GM12891 (cell line): ENCODE measurements around the gene RAB36.

Experiments
- DNase-seq: peaks from one replicate; pipeline ENCODE4 v3.0.0; 2011; ENCODE audit warnings: low spot score; ENCODE audit not compliant: insufficient read length
- FAIRE-seq: peaks from 2 replicates; lab custom pipeline; 2011; peaks lifted over from hg19 to GRCh38; lab: Jason Lieb, UNC
- PAX5 ChIP-seq: IDR thresholded peaks from 2 replicates; pipeline ENCODE4 v1.6.1; 2011; ENCODE audit warnings: low read length, moderate library complexity, mild to moderate bottlenecking; ENCODE audit not compliant: insufficient read depth, severe bottlenecking
- POLR2A ChIP-seq: IDR thresholded peaks from 2 replicates; pipeline ENCODE4 v1.6.1; 2011; ENCODE audit warnings: low read depth, low read length, control low read depth
- POLR2AphosphoS5 ChIP-seq: IDR thresholded peaks from 2 replicates; pipeline ENCODE4 v1.6.1; 2011; ENCODE audit warnings: low read depth, low read length, control low read depth
- POU2F2 ChIP-seq: IDR thresholded peaks from 2 replicates; pipeline ENCODE4 v1.6.1; 2011; ENCODE audit warnings: low read depth, mild to moderate bottlenecking, control low read depth, low read length, moderate library complexity
- SPI1 ChIP-seq: IDR thresholded peaks from 2 replicates; pipeline ENCODE4 v1.6.1; 2011; ENCODE audit warnings: low read depth, low read length, control low read depth
- TAF1 ChIP-seq: IDR thresholded peaks from 2 replicates; pipeline ENCODE4 v1.6.1; 2011; ENCODE audit warnings: low read depth, low read length, control low read depth

RAB36 gene

DNA sequence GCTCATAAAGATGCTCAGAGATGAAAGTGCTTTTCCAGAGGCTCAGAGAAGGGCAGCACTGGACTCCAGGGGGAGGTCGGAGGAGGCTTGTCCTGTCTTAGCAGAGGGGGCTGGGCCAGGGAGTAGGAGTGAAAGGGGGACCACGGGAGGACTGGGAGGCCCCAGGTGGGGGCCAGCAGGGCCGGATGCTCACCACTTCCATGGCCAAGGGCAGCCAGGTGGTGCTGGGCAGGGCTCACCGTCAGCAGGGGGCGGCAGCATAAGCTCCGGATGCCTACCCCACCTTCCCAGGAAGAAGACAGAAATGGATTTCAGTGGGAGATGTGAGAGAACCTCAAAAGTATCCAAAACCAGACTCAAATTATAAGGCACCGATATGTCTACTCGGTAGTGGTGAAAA is 11.0 kb downstream of the RAB36 start:
- FAIRE-seq = no peak
- no peak for TF ChIP-seq POU2F2
- no peak for TF ChIP-seq TAF1
- TF ChIP-seq POLR2AphosphoS5 = no peak
- no peak for TF ChIP-seq SPI1
- TF ChIP-seq PAX5 = no peak
- no peak for TF ChIP-seq POLR2A
- no peak for DNase-seq

DNA sequence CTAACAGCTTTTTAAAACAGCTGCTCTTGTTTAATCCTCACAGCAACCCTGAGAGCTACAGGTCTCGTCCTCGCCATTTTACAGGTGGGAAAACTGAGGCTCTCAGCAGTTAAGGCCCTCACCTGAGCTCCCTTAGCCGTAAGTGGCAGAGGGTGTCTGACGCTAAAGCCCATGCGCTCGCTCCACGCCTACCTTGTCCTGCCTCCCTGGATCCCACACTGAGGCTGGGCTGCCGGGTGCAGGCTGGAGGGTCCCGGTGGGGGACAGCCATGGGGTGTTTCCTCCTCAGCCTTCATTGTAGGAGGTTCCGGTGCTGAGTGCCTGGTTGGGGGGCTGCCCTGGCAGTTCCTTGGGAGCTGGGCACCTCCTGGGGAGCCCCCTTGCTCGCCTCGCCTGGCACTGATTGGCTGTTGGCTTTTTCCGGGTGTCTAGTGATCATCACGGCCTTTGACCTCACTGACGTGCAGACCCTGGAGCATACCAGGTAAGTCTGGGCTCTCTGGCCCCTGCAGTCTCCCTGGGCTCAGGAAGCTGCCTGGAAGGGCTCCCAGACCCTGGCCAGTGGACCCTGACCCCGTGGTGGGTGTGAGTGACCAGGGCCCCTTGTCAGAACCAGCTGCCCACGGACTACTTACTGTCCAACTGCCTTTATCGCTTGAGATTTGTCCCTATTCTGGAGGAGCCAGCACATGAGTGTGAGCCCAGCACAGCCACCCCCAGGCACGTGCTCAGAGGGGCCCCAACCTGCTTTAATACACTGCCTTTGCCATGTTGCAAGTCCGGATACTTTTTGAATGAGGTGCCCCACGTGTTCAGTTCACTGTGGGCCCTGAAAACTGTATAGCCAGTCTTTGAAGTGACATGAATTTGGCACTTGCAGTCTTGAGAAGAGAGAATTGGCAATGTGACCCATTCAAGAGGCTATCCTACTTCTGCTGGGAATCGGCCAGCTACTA is 12.6 kb downstream of the RAB36 start:
- DNase-seq (no peak), FAIRE-seq (no peak)
- TF ChIP-seq TAF1 (no peak), POU2F2 (no peak), POLR2AphosphoS5 (no peak), PAX5 (no peak), POLR2A (no peak), SPI1 (no peak)

DNA sequence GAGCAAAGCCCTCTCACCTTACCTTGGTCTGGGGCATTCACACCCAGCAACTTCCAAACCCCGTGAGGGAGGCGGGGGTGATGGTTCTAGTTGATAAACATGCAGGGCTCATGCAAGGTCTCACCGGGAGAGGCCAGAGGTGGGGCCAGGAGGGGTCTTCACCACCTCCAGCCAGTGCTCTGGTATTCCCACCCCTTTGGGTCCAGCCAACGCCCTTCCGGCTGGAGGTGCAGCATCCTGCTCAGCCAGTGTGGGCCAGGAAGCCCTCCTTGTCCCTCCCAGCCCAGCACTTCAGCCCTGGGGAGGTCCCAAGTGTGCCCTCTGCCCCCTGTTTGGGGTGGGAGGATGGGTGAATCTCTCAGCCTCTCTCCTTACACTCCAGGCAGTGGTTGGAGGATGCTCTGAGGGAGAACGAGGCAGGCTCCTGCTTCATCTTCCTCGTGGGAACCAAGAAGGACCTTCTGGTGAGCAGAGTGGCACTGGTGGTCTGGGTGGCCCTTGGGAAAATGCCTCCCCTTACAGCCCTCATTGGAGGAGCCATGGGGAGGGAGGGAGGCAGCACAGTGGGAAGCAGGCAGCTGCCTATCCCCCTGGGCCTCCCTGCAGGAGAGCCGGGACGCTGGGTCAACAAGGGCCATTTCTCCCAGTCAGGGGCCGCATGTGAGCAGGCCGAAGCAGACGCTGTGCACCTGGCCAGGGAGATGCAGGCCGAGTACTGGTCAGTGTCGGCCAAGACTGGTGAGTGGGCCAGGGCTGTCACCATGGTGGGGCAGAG is 13.4 kb downstream of the RAB36 start:
- DNase-seq (no peak), FAIRE-seq (no peak)
- TF ChIP-seq SPI1 (no peak), PAX5 (no peak), TAF1 (no peak), POU2F2 (no peak), POLR2A (no peak), POLR2AphosphoS5 (no peak)

DNA sequence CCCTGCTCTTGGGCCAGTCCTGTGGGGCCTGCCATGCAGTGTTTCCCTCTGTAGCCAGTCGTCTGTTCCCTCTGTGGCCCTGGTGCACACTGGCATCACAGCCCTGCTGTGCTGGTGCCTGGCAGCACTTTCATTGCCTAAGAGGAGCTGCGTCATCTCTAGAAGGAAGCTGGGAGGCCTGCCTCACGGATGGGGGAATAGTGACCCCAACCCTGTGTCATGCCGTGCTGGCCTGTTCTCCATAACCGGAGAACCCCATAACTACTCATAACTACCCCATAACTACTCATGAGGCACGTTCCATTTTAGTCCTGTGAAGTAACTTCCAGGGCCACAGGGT is 14.0 kb downstream of the RAB36 start:
- FAIRE-seq (no peak), DNase-seq (no peak)
- TF ChIP-seq POLR2A (no peak), POU2F2 (no peak), POLR2AphosphoS5 (no peak), PAX5 (no peak), TAF1 (no peak), SPI1 (no peak)

DNA sequence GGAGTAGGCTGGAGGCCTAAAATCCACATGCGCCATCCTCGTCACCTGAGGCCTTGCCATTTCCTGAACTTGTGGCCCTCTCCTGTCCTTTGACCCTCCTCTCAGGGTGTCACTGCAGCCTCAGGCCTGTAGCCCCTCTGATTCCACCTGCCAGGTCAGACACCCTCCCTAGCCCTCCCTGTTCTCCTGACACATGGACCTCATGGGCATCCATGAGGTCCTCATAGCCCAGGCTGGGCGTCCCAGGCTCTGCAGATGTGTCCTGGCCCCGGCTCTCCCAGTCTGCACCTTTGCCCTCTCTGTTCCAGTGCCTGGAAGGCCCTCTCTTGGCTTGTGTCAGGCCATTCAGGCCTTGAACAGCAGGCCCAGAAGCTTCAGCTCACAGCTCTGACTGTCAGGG is 15.8 kb downstream of the RAB36 start:
- TF ChIP-seq POLR2AphosphoS5 (no peak), POU2F2 (no peak), POLR2A (no peak), SPI1 (no peak), TAF1 (no peak), PAX5 (no peak)
- FAIRE-seq (no peak), DNase-seq (no peak)

DNA sequence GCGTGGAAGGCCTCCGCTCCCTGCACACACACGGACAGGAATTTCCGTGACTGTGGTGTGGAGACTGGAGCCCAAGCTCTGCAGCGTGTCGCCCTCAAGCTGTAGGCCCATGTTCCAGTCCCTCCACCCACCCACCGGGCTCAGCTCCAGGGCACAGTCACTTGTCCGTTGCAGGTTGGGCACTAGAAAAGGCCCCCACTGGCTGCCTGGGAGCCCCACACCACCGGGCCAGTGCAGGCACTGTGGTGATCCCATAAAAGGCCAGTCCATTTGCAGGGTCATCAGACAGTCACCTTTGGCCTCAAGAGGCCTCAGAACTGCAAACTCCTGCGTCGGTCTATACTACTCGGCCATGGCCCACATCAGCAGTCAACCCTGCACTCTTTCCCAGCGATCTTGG is 16.3 kb downstream of the RAB36 start:
- DNase-seq (no peak), FAIRE-seq (no peak)
- TF ChIP-seq TAF1 = no peak
- TF ChIP-seq PAX5 = no peak
- no peak for TF ChIP-seq SPI1

DNA sequence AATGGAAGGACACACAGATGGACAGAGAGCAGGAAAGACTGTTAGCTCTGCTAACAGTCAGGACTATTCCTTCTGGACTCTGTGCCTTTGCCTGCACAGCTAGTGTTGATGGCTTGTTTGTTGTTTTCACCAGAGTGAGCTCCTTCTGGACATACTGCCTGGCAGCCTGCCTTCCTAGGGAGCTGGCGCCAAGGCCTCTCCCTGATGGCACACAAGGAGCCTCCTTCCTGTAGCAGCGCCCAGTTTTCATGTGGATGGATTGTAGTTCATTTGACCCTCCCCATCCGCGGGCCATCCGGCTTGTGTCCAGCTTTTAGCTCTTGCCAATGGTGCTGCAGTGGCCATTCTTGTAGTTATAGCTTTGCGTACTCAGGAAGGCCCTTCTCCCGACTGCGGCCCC is 18.4 kb downstream of the RAB36 start:
- no peak for FAIRE-seq
- no peak for DNase-seq
- TF ChIP-seq PAX5 (no peak), POLR2A (no peak), POU2F2 (no peak), SPI1 (no peak), POLR2AphosphoS5 (no peak), TAF1 (no peak)

DNA sequence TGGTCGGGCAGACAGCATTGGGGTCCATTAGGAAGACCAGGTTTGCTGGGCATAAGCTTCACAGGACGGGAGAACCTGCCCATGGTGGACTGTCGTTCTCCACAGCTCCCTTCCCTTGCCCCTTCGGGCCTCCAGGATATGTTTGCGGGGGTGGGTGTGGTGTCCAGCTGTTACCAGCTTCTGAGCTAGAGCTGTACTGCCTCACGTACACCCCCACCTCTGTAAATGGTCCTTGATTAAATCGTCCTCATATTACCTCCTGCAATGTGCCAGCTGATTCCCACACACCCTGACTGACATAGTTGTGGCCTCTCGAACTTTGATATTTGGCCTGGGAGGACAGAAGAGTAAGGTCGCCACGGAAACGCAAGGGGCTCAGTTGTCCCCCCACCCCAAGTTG is 18.8 kb downstream of the RAB36 start:
- DNase-seq (no peak), FAIRE-seq (no peak)
- TF ChIP-seq POLR2AphosphoS5 = no peak
- TF ChIP-seq TAF1 = no peak
- no peak for TF ChIP-seq PAX5
- TF ChIP-seq POLR2A = no peak
- TF ChIP-seq SPI1 = no peak
- no peak for TF ChIP-seq POU2F2

DNA sequence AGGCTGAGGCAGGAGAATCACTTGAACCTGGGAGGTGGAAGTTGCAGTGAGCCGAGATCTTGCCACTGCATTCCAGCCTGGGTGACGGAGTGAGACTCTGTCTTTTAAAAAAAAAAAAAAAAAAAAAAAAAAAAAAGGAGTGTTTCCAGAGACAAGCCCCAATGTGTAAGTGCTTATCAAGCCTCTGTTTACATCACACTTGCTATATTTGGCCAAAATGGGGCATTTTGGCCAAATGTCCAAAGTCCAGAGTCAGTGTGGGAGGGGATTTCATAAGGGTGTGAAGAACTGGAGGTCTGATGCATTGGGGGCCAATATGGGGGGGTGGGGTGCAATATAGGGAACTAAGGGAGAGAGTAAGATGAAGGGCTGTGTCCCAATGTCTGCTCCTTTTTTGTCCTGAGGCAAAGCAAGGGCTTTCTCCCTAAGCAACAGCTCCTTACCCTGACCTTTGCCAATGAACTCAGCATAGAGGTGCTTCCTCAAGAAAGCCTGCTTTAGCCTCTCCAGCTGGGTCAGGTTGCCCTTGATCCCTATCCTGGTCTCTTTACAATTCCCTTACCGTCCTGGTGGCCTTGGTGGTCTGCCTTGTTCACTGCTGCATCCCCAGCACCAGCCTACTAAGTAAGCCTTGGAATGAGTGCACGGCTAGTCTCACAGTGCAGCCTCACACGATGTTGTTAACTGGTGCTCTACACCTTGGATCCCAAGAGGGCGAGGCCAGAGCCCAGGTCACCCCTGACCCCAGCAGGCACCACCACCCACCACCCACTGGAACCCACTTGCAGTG is 21.0 kb downstream of the RAB36 start:
- TF ChIP-seq POU2F2 (no peak), TAF1 (no peak), POLR2A (no peak), PAX5 (no peak), POLR2AphosphoS5 (no peak), SPI1 (no peak)
- DNase-seq (no peak), FAIRE-seq (no peak)
